ENCODE data around the gene MED27.

GRCh38 chr9:131872702-131873101 lies 207.0 kb downstream of the MED27 start:
- TF ChIP-seq CTCF (conservative IDR thresholded peaks at IDR 0.05; ENCODE audit: low read depth, low read length) (no peak), EZH2 (IDR thresholded peaks at IDR 0.05; ENCODE audit: low read length, unreplicated experiment) (no peak)
